ENCODE data around the gene FER. TPM values are rescaled to one million over a fixed set of nuclear protein-coding genes. Genes with fewer than 3 reads are reported as not detected.
"Not testable (repeated sequence)": the region's sequence is repeated elsewhere in the genome, so short reads cannot be mapped to it uniquely, and the experiment has no call there.

Gene FER
- total RNA-seq, 1 experiment from 2014 or later, result 22.1 TPM

- ChIA-PET POLR2A (no interaction called here), CTCF (no interaction called here)
- Histone ChIP-seq H3K4me1 (ENCODE audit: control insufficient read depth, insufficient read depth, low read length) (no peaks in the 10 kb centered on the region), H3K9me3 (ENCODE audit: control insufficient read depth, insufficient read depth, low read depth, low read length) (no peaks in the 10 kb centered on the region), H3K27ac (ENCODE audit: low read length) (no peak overlapping the region), H3K27me3 (ENCODE audit: control insufficient read depth, insufficient read depth, low read length) (no peaks in the 10 kb centered on the region), H3K4me3 (ENCODE audit: low read depth in 2 of 2, low read length in 2 of 2) (no peak overlapping the region), H3K36me3 (ENCODE audit: control insufficient read depth, insufficient read depth, low read length) (no peaks in the 10 kb centered on the region)
- DNase-seq (ENCODE audit: low read depth, low spot score), result no peak
- in situ Hi-C loops (cut with HindIII; ENCODE audit: low pct_unique_long_range_greater_than_20kb, low sequenced_read_pairs), result no loop called here
- ATAC-seq, result no peak
- TF ChIP-seq CTCF (IDR thresholded peaks at IDR 0.05) (no peak), TCF7L2 (IDR thresholded peaks at IDR 0.05; ENCODE audit: low read depth, low read length) (no peak), SIN3A (IDR thresholded peaks at IDR 0.05; ENCODE audit: borderline replicate concordance, insufficient read depth, low read depth, low read length) (no peak), POLR2AphosphoS5 (IDR thresholded peaks at IDR 0.05; ENCODE audit: low read depth, low read length) (no peak)
- TF ChIP-seq, protein P1, sequence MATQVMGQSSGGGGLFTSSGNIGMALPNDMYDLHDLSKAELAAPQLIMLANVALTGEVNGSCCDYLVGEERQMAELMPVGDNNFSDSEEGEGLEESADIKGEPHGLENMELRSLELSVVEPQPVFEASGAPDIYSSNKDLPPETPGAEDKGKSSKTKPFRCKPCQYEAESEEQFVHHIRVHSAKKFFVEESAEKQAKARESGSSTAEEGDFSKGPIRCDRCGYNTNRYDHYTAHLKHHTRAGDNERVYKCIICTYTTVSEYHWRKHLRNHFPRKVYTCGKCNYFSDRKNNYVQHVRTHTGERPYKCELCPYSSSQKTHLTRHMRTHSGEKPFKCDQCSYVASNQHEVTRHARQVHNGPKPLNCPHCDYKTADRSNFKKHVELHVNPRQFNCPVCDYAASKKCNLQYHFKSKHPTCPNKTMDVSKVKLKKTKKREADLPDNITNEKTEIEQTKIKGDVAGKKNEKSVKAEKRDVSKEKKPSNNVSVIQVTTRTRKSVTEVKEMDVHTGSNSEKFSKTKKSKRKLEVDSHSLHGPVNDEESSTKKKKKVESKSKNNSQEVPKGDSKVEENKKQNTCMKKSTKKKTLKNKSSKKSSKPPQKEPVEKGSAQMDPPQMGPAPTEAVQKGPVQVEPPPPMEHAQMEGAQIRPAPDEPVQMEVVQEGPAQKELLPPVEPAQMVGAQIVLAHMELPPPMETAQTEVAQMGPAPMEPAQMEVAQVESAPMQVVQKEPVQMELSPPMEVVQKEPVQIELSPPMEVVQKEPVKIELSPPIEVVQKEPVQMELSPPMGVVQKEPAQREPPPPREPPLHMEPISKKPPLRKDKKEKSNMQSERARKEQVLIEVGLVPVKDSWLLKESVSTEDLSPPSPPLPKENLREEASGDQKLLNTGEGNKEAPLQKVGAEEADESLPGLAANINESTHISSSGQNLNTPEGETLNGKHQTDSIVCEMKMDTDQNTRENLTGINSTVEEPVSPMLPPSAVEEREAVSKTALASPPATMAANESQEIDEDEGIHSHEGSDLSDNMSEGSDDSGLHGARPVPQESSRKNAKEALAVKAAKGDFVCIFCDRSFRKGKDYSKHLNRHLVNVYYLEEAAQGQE (IDR thresholded peaks at IDR 0.05; ENCODE audit: insufficient read depth in 1 of 2, low read depth in 2 of 2, low read length in 1 of 2), result no peak
- intact Hi-C loops (cut with micrococcal nuclease; ENCODE audit: unreplicated experiment), result no loop called here
- BruUV-seq (replicated peaks), result no TSS peak
Observed at GRCh38 chr5:108773330-108773729, 25.6 kb downstream of the FER start.

GRCh38 chr5:108774079-108774478 is 26.4 kb downstream of the FER start:
- intact Hi-C loops (cut with micrococcal nuclease; ENCODE audit: unreplicated experiment); H3K9me3 ChIP-seq (ENCODE audit: control insufficient read depth, insufficient read depth, low read depth, low read length); H3K36me3 ChIP-seq (ENCODE audit: control insufficient read depth, insufficient read depth, low read length); DNase-seq (ENCODE audit: low read depth, low spot score); ATAC-seq; H3K27ac ChIP-seq (ENCODE audit: low read length); H3K27me3 ChIP-seq (ENCODE audit: control insufficient read depth, insufficient read depth, low read length); POLR2A ChIA-PET; BruUV-seq (replicated peaks); in situ Hi-C loops (cut with HindIII; ENCODE audit: low pct_unique_long_range_greater_than_20kb, low sequenced_read_pairs); H3K4me1 ChIP-seq (ENCODE audit: control insufficient read depth, insufficient read depth, low read length); H3K4me3 ChIP-seq (ENCODE audit: low read depth in 2 of 2, low read length in 2 of 2): not testable (repeated sequence)
- CTCF ChIA-PET, result interaction anchor here (0.6 kb wide), 1 partner anchor 62 kb away, joined by 3 read pairs; no protein-coding TSS in a partner anchor

GRCh38 chr5:108777582-108777981 is 29.9 kb downstream of the FER start:
- H3K4me1 ChIP-seq (ENCODE audit: control insufficient read depth, insufficient read depth, low read length); H3K36me3 ChIP-seq (ENCODE audit: control insufficient read depth, insufficient read depth, low read length); ATAC-seq; CTCF ChIA-PET; H3K27ac ChIP-seq (ENCODE audit: low read length); POLR2A ChIA-PET; DNase-seq (ENCODE audit: low read depth, low spot score); H3K4me3 ChIP-seq (ENCODE audit: low read depth in 2 of 2, low read length in 2 of 2); H3K27me3 ChIP-seq (ENCODE audit: control insufficient read depth, insufficient read depth, low read length); in situ Hi-C loops (cut with HindIII; ENCODE audit: low pct_unique_long_range_greater_than_20kb, low sequenced_read_pairs); H3K9me3 ChIP-seq (ENCODE audit: control insufficient read depth, insufficient read depth, low read depth, low read length); BruUV-seq (replicated peaks); intact Hi-C loops (cut with micrococcal nuclease; ENCODE audit: unreplicated experiment): not testable (repeated sequence)

- intact Hi-C loops (cut with micrococcal nuclease; ENCODE audit: unreplicated experiment); in situ Hi-C loops (cut with HindIII; ENCODE audit: low pct_unique_long_range_greater_than_20kb, low sequenced_read_pairs); H3K4me1 ChIP-seq (ENCODE audit: control insufficient read depth, insufficient read depth, low read length); H3K4me3 ChIP-seq (ENCODE audit: low read depth in 2 of 2, low read length in 2 of 2); H3K27ac ChIP-seq (ENCODE audit: low read length); ATAC-seq; DNase-seq (ENCODE audit: low read depth, low spot score); H3K27me3 ChIP-seq (ENCODE audit: control insufficient read depth, insufficient read depth, low read length); POLR2A ChIA-PET; CTCF ChIA-PET; H3K36me3 ChIP-seq (ENCODE audit: control insufficient read depth, insufficient read depth, low read length); H3K9me3 ChIP-seq (ENCODE audit: control insufficient read depth, insufficient read depth, low read depth, low read length); BruUV-seq (replicated peaks): not testable (repeated sequence)
Observed at GRCh38 chr5:108784577-108784976, 36.9 kb downstream of the FER start.

All from Panc1 (cell line).